GM18498 (cell line): ENCODE measurements around the gene TBCD.

ENCODE experiments used
- ATAC-seq: cut with Tn5 transposase; IDR thresholded peaks from one replicate; pipeline ENCODE4 v1.9.1; 2021; ENCODE audit warnings: mild to moderate bottlenecking, moderate library complexity; ENCODE audit not compliant: unreplicated experiment

TBCD gene

DNA sequence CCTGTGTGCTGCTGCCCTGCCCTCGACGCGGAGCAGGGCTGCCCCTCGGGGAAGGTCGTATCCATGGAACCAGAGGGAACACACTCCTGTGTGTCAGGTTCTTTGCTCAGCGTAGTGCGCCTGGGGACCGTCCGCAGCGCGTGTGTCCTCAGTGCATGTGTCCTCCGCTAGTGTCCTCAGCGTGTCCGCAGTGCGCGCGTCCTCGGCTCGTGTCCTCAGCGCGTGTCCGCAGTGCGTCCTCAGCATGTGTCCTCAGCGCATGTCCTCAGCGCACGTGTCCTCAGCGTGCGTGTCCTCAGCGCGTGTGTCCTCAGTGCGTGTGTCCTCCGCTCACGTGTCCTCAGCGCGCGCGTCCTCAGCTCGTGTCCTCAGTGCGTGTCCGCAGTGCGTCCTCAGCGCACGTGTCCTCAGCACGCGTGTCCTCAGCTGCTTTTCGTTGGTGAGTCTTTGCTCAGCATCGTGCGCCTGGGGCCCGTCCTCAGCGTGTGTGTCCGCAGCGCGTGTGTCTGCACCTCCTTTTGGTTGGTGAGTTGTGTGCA, 147.2 kb downstream of the TBCD start:
- no peak for ATAC-seq

DNA sequence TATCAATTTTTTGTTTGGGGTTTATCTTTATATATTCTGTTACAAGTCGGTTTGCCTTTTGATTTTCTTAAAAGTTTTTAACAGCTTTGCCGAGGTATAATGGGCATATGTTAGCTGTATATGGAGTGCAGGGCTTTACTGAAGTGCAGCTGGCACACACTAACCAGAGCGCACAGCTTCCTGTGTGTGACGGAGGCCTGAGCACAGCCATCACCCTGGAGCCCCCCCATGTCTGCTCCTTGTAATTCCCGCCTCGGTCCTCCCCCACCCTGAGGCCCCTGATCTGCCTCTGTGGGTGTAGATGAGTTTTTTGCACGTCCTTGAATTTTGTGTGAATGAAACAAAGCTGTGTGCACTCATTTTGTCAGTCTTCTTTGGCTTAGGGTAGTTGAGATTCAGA, 148.1 kb downstream of the TBCD start:
- no peak for ATAC-seq

DNA sequence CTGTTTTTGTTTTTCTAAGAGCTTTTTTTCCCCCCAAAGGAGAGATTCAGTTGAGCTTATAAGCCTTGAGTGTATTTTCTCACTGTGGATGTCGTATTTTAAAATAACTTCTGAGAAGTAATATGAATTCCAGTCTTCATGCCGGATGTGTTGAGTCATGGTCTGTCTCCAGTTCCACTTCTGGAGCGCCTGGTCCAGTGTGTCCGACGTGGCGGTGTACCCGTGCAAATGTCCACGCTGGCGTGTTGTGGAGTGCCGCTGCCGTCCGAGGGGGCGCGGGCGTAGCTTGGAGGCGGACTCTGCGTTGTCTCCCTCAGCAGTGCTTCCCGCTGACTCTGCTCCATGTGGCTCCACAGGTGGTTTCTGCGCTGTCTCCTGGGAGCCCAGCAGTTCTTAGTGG, 148.9 kb downstream of the TBCD start:
- ATAC-seq = no peak

DNA sequence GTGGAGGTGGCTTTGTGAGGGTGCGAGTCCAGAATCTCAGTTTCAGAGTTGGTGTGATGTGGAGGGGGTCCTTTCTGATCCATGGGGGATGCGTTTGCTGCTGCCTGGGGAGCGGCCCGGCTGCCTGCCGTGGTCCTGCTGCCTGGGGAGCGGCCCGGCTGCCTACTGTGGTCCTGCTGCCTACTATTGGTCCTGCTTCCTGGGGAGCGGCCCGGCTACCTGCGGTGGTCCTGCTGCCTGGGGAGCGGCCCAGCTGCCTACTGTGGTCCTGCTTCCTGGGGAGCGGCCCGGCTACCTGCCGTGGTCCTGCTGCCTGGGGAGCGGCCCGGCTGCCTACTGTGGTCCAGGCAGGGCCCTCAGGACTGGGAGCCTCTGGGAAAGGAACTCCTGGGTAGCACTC, 149.5 kb downstream of the TBCD start:
- ATAC-seq = no peak

DNA sequence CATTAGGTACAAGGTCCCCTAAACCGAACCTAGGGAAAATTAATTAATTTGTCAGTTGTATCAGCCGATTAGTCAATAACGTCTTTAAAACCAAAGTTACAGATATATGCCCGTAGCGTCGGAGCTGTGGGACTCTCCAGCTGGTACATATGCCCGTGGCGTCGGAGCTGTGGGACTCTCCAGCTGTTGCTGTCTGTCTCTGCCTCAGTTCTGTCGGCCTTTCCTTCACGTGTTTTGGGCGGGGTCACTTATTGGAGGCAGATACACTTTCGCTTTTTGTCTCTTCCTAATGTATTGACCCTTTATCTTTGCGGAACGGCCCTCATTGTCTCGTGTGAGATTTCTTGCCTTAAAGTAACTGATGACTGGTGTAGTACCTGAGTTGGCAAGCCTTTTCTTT, 150.0 kb downstream of the TBCD start:
- ATAC-seq = no peak

- no peak for ATAC-seq
Observed at GRCh38 chr17:82902972-82903874, 151.4 kb downstream of the TBCD start.

DNA sequence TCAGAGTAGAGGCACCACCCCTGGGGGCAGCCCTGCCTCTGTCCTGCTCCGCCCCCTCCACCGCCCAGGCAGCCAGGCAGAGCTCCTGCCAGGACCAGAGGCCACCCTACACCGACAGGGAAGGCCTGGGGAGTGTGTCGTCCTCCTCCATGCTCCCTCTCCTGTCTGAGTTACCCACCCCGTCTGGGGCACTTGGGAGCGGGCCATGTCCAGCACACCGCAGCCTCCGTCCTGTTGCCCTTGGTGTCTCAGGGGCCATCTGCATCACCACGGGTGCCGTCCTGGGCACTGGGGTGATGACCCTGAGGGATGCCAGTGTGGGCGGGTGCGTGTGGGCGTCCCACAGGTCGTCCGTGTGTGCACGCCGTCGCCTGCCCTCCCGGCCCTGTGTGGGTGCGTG, 153.3 kb downstream of the TBCD start:
- no peak for ATAC-seq

GRCh38 chr17:82907797-82908542, 156.1 kb downstream of the TBCD start:
- ATAC-seq = no peak

GRCh38 chr17:82908543-82909160, 156.8 kb downstream of the TBCD start:
- no peak for ATAC-seq

GRCh38 chr17:82909322-82909904, 157.5 kb downstream of the TBCD start:
- ATAC-seq = no peak

GRCh38 chr17:82910041-82910481, 158.2 kb downstream of the TBCD start:
- no peak for ATAC-seq

GRCh38 chr17:82910770-82911169, 158.9 kb downstream of the TBCD start:
- ATAC-seq = no peak

DNA sequence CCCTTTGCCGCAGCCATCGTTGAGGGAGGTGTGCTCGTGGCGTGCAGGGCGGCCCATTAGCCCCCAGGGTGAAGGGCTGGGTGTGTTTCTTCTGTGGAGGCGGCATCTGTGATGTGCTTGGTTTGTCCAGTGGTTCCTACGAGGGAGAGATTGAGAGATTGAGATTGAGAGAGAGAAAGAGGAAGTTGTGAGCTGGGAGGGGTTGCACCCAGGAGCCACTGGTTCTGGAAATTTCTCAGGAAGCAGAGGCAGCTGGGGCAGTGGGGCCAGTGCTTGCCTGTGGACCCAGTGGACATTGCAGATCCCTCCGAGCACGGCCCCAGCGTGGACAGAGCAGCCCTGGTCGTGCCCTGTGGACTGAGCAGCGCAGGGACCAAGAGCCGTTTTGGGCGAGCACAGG, 160.0 kb downstream of the TBCD start:
- ATAC-seq = no peak

DNA sequence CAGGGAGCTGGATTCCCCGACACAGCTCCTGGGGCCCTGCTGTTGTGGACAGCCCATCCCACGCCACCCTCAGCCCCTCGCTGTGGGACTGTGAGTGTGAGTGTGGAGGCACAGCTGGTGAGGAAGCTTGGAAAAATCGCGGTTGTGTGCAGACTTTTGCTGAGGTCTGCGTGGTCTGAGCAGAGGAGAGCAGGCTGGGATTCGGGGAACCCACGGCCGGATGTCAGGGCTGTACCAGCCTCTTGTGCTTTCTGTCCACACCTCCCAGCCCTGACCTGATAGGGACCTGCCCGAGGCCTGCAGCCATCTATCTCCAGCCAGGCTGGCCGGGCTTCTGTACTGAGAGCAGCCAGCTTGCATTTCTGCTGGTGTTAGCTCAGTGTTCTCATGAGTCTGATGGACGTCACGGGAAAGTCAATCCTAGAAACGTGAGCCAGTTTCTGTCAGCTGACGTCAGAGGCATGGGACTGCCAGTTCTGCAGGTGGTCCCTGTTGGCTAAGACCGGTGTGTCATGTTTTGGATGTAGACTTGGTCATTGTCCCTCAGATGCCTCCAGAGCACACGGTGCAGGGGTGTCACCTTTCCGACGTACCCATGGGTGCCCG, 160.7 kb downstream of the TBCD start:
- ATAC-seq = no peak

DNA sequence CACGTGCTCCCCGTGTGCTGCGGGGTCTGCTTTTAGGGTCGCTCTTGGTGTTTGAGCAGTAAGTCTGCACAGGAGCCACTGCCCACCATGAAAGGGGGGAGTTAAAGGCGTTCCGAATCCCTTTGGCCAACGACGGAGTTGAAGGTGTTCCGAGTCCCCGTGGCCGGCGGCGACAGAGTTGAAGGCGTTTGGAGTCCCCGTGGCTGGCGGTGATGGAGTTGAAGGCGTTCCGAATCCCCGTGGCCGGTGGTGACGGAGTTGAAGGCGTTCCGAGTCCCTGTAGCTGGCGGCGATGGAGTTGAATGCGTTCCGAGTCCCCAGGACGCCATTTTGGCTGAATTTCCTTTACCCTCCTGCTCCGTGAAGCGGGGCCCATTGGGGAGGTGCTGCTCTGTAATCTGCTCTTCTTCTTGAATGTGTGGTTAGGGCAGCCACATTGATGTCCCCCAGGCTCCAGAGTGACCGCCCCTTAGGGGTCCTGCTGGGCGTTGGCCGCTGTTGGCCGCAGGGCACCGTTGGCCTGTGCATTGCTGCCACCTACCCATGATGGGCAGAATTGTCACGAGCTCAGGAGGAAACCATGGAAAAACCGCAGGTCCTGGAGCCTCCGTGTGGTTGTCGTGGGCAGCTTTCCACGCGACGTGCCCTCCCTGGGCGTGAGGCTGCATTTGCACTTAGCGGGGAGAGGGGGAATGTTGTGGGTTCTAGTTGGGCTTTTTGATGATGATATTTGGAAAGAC, 161.6 kb downstream of the TBCD start:
- ATAC-seq = no peak

DNA sequence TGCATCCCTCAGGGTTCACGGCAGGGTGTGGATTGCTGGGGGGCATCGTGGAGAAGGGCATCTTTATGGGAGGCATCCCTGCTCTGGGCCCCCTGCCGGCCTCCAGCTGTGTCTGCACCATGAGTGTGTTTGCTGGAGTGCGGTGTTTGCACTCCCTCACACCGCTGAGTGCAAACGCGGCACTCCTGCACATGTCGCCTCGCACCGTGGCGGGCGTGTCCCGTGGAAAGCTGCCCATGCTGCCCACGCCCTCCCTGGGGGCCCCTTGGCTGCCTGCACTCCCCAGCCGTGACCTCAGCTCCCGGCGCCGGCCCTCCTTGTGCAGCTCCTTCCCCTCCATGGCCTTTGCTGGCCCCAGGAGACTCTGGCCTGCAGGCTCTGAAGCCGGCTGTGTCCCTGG, 162.5 kb downstream of the TBCD start:
- ATAC-seq = no peak

- ATAC-seq = no peak
Observed at GRCh38 chr17:82915010-82915756, 163.3 kb downstream of the TBCD start.

DNA sequence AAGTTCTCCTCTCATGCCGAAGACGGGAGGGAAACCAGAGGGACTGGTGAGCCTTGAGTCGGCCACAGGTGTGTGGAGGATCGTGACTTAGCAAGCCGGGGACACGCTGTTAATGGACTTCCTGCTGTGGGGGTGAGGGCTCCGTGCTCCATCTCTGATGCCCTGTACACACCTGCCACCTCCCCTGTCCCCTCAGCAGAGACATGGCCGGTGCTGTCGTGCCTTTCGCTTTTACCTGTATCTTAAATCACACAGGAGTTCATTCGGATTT, 163.8 kb downstream of the TBCD start:
- ATAC-seq = no peak

DNA sequence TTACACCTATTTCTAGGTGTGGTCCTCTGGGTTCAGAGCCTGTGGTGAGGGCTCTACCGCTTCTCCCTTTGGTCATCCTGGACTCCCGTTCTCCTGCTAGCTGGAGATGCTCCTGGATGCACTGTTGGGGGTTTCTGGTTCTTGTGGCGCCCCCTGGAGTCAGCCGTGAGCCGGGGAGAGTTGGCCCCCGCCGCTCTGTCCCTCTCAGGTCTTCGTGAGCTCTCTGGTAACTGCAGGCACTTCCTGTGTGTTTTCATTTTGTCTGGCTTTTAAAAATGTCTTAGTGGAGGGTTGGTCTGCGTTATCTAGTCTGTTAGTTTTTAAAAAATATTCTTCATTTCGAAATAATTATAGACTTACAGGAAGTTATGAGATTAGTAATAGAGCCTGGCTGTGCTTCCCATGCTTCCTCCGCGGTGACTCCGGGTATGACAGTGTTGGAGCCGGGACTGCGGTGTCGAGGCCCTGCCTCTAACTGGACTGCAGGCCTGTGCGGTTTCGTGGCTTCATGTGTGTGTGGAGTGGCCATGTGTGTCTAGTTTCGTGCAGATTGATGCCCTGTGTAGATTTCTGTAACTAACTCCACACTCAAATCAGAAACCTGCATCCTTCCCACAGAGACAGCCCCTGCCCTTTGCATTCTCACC, 166.0 kb downstream of the TBCD start:
- ATAC-seq = no peak
